SK-N-SH (cell line): Measurements from ENCODE around the gene MBD4. TPM values are rescaled to one million over a fixed set of nuclear protein-coding genes. Genes with fewer than 3 reads are reported as not detected.

ENCODE experiments used
- CTCF ChIA-PET: fragments of 300-600, 350-600 bp; formaldehyde crosslinking; extraction: SDS; loops from one replicate; lab custom pipeline; 2021; lab: Yijun Ruan, JAX
- POLR2A ChIA-PET: fragments of 350-600 bp; sonication (Branson Sonifier 250); formaldehyde crosslinking; extraction: SDS; loops from one replicate; lab custom pipeline; 2020; ENCODE audit warnings: antibody characterized with exemption, inconsistent platforms; lab: Yijun Ruan, JAX
- DNase-seq: peaks from one replicate; pipeline ENCODE4 v3.0.0; 2012
- H2AFZ ChIP-seq: fragments of 200-600 bp; sonication (generic); 2 replicates; pipeline ENCODE4 v1.8.1; 2016; ENCODE audit warnings: antibody characterized with exemption, mild to moderate bottlenecking, low read depth
- H3F3A ChIP-seq: fragments of 200-600 bp; sonication (generic); replicated peaks from 2 replicates; pipeline ENCODE3; 2016; ENCODE audit warnings: antibody characterized with exemption, mild to moderate bottlenecking; ENCODE audit not compliant: insufficient read depth
- H3K27ac ChIP-seq, 2 experiments: fragments of 200-500 bp in 1 of 2; fragments of 200-600 bp in 1 of 2; sonication (Bioruptor generic) in 1 of 2; sonication (generic), shearing (Covaris generic) in 1 of 2; 2 replicates each; pipeline versions ENCODE4 v1.5.1 to v1.6.1; 2014 to 2016; ENCODE audit warnings: low read depth in 2 of 2, inconsistent platforms in 1 of 2, low read length in 1 of 2, mild to moderate bottlenecking in 1 of 2, mixed read lengths in 1 of 2
- H3K27me3 ChIP-seq: fragments of 200-600 bp; sonication (generic), shearing (Covaris generic); 2 replicates; pipeline ENCODE4 v1.6.1; 2016; ENCODE audit warnings: mixed run types; ENCODE audit not compliant: insufficient read depth
- H3K36me3 ChIP-seq, 2 experiments: fragments of 200-500 bp in 1 of 2; fragments of 200-600 bp in 1 of 2; sonication (Bioruptor generic) in 1 of 2; sonication (generic) in 1 of 2; replicated peaks in 1 of 2; 2 replicates each; pipeline versions ENCODE3 to v1.5.1; 2014 to 2016; ENCODE audit warnings: low read length in 1 of 2, mild to moderate bottlenecking in 1 of 2; ENCODE audit not compliant: insufficient read depth in 2 of 2, control insufficient read depth in 1 of 2
- H3K4me1 ChIP-seq, 2 experiments: fragments of 200-500 bp in 1 of 2; fragments of 200-600 bp in 1 of 2; sonication (Bioruptor generic) in 1 of 2; sonication (generic), shearing (Covaris generic) in 1 of 2; 2 replicates each; pipeline versions ENCODE4 v1.5.1 to v1.6.1; 2014 to 2016; ENCODE audit warnings: low read depth in 1 of 2, low read length in 1 of 2, mixed run types in 1 of 2; ENCODE audit not compliant: insufficient read depth in 2 of 2, control insufficient read depth in 1 of 2
- H3K4me2 ChIP-seq: fragments of 200-600 bp; sonication (generic), shearing (Covaris generic); 2 replicates; pipeline ENCODE4 v1.6.1; 2017; ENCODE audit warnings: mixed run types
- H3K4me3 ChIP-seq, 2 experiments: fragments of 200-500 bp in 1 of 2; fragments of 200-600 bp in 1 of 2; sonication (Bioruptor generic) in 1 of 2; sonication (generic), shearing (Covaris generic) in 1 of 2; 2 replicates each; pipeline versions ENCODE4 v1.5.1 to v1.8.1; 2014 to 2016; ENCODE audit warnings: low read depth in 2 of 2, inconsistent platforms in 1 of 2, low read length in 1 of 2, mild to moderate bottlenecking in 1 of 2, mixed read lengths in 1 of 2, moderate library complexity in 1 of 2
- H3K79me2 ChIP-seq: fragments of 200-600 bp; sonication (generic); 2 replicates; pipeline ENCODE4 v1.8.1; 2017; ENCODE audit warnings: mild to moderate bottlenecking; ENCODE audit not compliant: insufficient read depth
- H3K9ac ChIP-seq: fragments of 200-600 bp; sonication (generic); 2 replicates; pipeline ENCODE4 v1.6.1; 2017; ENCODE audit warnings: mixed run types
- H3K9me2 ChIP-seq: fragments of 200-600 bp; sonication (generic); 2 replicates; pipeline ENCODE4 v1.6.1; 2017; ENCODE audit warnings: mixed run types
- H3K9me3 ChIP-seq: fragments of 200-600 bp; sonication (generic); 2 replicates; pipeline ENCODE4 v1.6.1; 2017; ENCODE audit warnings: mixed run types, mild to moderate bottlenecking, moderate library complexity
- H4K20me1 ChIP-seq: fragments of 200-600 bp; sonication (generic); 2 replicates; pipeline ENCODE4 v1.6.1; 2017; ENCODE audit warnings: mild to moderate bottlenecking, mixed run types; ENCODE audit not compliant: insufficient read depth
- ELF1 ChIP-seq: IDR thresholded peaks from 2 replicates; pipeline ENCODE4 v1.4.0; 2012
- EP300 ChIP-seq, 2 experiments: IDR thresholded peaks; 2 replicates each; pipeline versions ENCODE4 v1.4.0 to v1.6.1; 2012; ENCODE audit warnings: borderline replicate concordance in 1 of 2, low read depth in 1 of 2, low read length in 1 of 2
- EZH2phosphoT487 ChIP-seq: fragments of 200-600 bp; sonication (generic); IDR thresholded peaks from 2 replicates; pipeline ENCODE4 v1.6.1; 2017; ENCODE audit warnings: low read depth, mixed run types, mild to moderate bottlenecking, antibody characterized with exemption, moderate library complexity, borderline replicate concordance
- FOSL2 ChIP-seq: IDR thresholded peaks from 2 replicates; pipeline ENCODE4 v1.4.0; 2012; ENCODE audit warnings: low read depth, mild to moderate bottlenecking, moderate library complexity, borderline replicate concordance
- FOXJ3 ChIP-seq: sonication (generic); formaldehyde crosslinking; IDR thresholded peaks from 2 replicates; pipeline ENCODE4 v1.5.1; 2020; ENCODE audit warnings: mild to moderate bottlenecking, missing genetic modification reagents
- FOXM1 ChIP-seq: IDR thresholded peaks from 2 replicates; pipeline ENCODE4 v1.4.0; 2012; ENCODE audit warnings: low read depth, mild to moderate bottlenecking
- POLR2AphosphoS5 ChIP-seq: IDR thresholded peaks from 2 replicates; pipeline ENCODE4 v1.6.1; 2012; ENCODE audit warnings: low read depth, low read length
- RCOR1 ChIP-seq: fragments of 150-350 bp; IDR thresholded peaks from 2 replicates; pipeline ENCODE4 v1.6.1; 2017; ENCODE audit warnings: antibody characterized with exemption, low read length
- SIN3A ChIP-seq: IDR thresholded peaks from 2 replicates; pipeline ENCODE4 v1.6.1; 2012; ENCODE audit warnings: low read depth, mild to moderate bottlenecking, low read length, moderate library complexity, borderline replicate concordance
- SMC3 ChIP-seq: IDR thresholded peaks from 2 replicates; pipeline ENCODE4 v1.6.1; 2012; ENCODE audit warnings: low read depth, low read length, improper control_type of control experiment
- TCF12 ChIP-seq: IDR thresholded peaks from 2 replicates; pipeline ENCODE4 v1.4.0; 2012
- WGBS: methylation state at CpG from one replicate; pipeline ENCODE4 v1.1.6; 2017; ENCODE audit warnings: low lambda C conversion rate; 5-methylcytosine and 5-hydroxymethylcytosine counted together
- polyA plus RNA-seq, 3 experiments: library from polyadenylated mRNA; depleted of rRNA; stranded (reverse); fragments of >200 nt; gene quantifications; 2 replicates each; pipeline ENCODE4 v1.2.3, GENCODE V29; 2012
- TF ChIP-seq, protein P1 (sequence below): IDR thresholded peaks from 2 replicates; pipeline ENCODE4; 2012
- TF ChIP-seq, protein P2 (sequence below): fragments of 150-350 bp; IDR thresholded peaks from 2 replicates; pipeline ENCODE4 v1.6.1; 2016; ENCODE audit warnings: mild to moderate bottlenecking, low read depth, low read length

The MBD4 gene
- polyA plus RNA-seq, 1 of the 3 experiments (the other 2 are of a cell fraction), result 11.1 TPM

DNA sequence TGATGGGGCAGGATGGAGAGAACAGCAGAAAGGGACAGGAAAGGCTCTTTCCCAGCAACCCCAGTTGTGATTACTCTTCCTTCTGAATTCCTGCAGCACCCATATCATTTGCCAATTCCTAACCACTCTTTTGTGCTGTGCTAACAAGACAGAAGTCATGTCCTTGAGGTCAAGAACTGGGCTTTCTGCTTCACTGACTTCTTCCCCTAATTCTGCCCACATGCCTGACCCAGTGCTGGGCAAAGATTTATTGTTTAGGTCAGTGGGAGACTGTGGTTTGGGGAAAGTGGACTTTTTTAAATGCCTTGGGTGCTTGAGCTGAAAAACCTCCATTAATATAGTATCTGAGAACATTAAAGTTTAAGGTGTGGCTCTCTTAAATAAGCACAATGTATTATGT lies 7.1 kb downstream of the MBD4 start (continued):
- no peak for TF ChIP-seq EZH2phosphoT487

- H4K20me1 ChIP-seq, result no peaks in the 10 kb centered on the region
- H3K9ac ChIP-seq, result no peak overlapping the region
- no peak for DNase-seq
- POLR2A ChIA-PET, result no interaction called here
- peaks cover 0 to 12% of the 10 kb centered on the region in 2 experiments; a peak in 2 of 4 replicates for H3K4me1 ChIP-seq
- no peaks in the 10 kb centered on the region for H3K9me2 ChIP-seq
- no peak overlapping the region for H3K27ac ChIP-seq
- no peaks in the 10 kb centered on the region for H3K27me3 ChIP-seq
- no peak overlapping the region for H3K4me2 ChIP-seq
- H3K36me3 ChIP-seq, result peaks cover 58 to 60% of the 10 kb centered on the region in 2 experiments
- H3K9me3 ChIP-seq, result no peaks in the 10 kb centered on the region
- TF ChIP-seq FOSL2, result no peak
- no peak for TF ChIP-seq TCF12
- H2AFZ ChIP-seq, result no peak overlapping the region
- H3K79me2 ChIP-seq, result peaks cover 5% of the 10 kb centered on the region; the same call in 1 of the 2 replicates
- CTCF ChIA-PET, result no interaction called here
- 97% methylated on average over 6 of the region's 7 CpGs for WGBS
- H3K4me3 ChIP-seq, result no peak overlapping the region
- peaks cover 21% of the 10 kb centered on the region for H3F3A ChIP-seq
Measured at GRCh38 chr3:129432036-129432435, 7.7 kb downstream of the MBD4 start.

GRCh38 chr3:129429602-129430001 lies 10.1 kb downstream of the MBD4 start:
- no peak for TF ChIP-seq ELF1
- TF ChIP-seq, protein P1, sequence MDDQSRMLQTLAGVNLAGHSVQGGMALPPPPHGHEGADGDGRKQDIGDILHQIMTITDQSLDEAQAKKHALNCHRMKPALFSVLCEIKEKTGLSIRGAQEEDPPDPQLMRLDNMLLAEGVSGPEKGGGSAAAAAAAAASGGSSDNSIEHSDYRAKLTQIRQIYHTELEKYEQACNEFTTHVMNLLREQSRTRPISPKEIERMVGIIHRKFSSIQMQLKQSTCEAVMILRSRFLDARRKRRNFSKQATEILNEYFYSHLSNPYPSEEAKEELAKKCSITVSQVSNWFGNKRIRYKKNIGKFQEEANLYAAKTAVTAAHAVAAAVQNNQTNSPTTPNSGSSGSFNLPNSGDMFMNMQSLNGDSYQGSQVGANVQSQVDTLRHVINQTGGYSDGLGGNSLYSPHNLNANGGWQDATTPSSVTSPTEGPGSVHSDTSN, result no peak
- TF ChIP-seq FOXJ3, result no peak
- TF ChIP-seq SIN3A, result no peak
- TF ChIP-seq, protein P2, sequence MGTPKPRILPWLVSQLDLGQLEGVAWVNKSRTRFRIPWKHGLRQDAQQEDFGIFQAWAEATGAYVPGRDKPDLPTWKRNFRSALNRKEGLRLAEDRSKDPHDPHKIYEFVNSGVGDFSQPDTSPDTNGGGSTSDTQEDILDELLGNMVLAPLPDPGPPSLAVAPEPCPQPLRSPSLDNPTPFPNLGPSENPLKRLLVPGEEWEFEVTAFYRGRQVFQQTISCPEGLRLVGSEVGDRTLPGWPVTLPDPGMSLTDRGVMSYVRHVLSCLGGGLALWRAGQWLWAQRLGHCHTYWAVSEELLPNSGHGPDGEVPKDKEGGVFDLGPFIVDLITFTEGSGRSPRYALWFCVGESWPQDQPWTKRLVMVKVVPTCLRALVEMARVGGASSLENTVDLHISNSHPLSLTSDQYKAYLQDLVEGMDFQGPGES, result no peak
- TF ChIP-seq EP300 (IDR thresholded peaks at IDR 0.05; ENCODE audit: borderline replicate concordance in 1 of 2, low read depth in 1 of 2, low read length in 1 of 2), result no peak
- TF ChIP-seq POLR2AphosphoS5, result no peak
- no peak for TF ChIP-seq FOXM1
- TF ChIP-seq RCOR1, result no peak
- TF ChIP-seq SMC3, result no peak
- Histone ChIP-seq H4K20me1 (no peaks in the 10 kb centered on the region), H3F3A (peaks cover 21% of the 10 kb centered on the region), H3K27ac (no peak overlapping the region), H3K9me3 (no peaks in the 10 kb centered on the region), H2AFZ (no peak overlapping the region), H3K9me2 (no peaks in the 10 kb centered on the region), H3K27me3 (no peaks in the 10 kb centered on the region), H3K9ac (no peak overlapping the region), H3K79me2 (no peaks in the 10 kb centered on the region), H3K4me1 (peaks cover 0 to 12% of the 10 kb centered on the region in 2 experiments; a peak in 2 of 4 replicates), H3K4me3 (no peak overlapping the region), H3K4me2 (no peak overlapping the region), H3K36me3 (peaks cover 35 to 36% of the 10 kb centered on the region in 2 experiments)
- 87% methylated on average over 3 of the region's 4 CpGs for WGBS
- DNase-seq, result no peak
- ChIA-PET CTCF (interaction anchor here (1.0 to 1.4 kb wide), 2 partner anchors 12 to 376 kb away, joined by 3 read pairs; no protein-coding TSS in a partner anchor), POLR2A (interaction anchor here (1.0 to 1.1 kb wide), 2 partner anchors 10 to 12 kb away, joined by 3 read pairs; partner anchors contain the start of genes IFT122 and MBD4)
